ELF-1 (cell line): Measurements from ENCODE around the gene SNX19.
A peak's percentile ranks its signal among the peaks of the same experiment; 100 is the strongest.

Source experiments
- DNase-seq: peaks from one replicate; pipeline ENCODE4 v3.0.0-alpha.2; 2016; ENCODE audit warnings: low read depth, low spot score

The SNX19 gene

DNA sequence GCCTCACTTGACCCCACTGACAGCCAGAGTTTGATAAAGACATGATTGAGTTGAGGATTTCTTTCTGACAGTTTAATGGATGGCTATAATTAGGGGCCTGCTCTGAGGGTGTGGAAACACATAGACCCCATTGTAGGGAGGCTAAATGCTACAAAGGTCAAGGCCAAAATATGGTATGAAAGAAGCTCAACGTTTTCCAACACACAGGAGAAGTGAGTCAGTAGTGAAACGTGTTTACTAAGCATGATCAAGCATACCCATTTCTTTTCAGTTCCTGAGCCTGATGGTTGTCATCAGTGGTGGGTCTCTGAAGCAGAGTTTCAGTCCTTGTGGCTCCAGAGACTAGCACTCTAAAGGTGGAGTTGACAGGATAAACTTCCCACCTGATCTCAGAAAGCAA is 69.7 kb downstream of the SNX19 start:
- no peak for DNase-seq

DNA sequence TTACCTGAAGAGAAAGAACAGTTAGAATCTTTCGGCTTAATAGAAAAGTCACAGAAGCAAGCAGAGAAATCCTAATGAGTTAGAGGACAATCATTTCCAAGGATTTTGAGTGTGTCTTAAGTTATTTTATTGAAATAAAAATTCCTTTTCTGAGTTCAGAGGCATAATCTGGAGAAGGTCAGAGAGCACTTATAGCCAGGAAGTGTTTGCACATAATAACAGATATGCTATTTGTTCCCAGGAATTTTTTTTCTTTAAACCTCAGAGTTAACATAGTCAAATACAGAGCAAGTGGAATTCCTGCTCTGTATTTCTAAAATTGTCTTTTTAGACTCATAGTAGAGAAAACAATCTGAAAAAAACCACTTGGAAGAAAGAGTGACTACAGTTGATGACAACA is 74.3 kb downstream of the SNX19 start:
- no peak for DNase-seq

DNA sequence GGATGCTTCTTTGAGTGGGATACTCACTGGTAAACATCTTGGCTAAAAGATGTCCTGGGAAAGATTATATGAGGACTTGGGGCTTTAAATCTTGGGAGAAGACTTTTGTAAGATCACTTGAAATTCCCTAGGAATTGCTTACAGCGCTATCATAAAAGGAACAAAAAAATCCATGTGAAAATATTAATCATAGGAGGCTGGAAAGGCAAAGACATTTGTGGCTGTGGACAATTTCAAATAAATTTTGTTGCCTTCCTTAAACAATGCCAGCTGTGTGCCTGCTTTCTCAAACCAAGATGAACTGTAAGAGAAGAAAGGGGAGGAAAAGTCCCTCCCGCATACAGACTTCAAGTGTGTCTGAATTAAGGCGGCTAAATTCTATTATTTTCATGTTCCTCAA is 75.6 kb downstream of the SNX19 start:
- no peak for DNase-seq

DNA sequence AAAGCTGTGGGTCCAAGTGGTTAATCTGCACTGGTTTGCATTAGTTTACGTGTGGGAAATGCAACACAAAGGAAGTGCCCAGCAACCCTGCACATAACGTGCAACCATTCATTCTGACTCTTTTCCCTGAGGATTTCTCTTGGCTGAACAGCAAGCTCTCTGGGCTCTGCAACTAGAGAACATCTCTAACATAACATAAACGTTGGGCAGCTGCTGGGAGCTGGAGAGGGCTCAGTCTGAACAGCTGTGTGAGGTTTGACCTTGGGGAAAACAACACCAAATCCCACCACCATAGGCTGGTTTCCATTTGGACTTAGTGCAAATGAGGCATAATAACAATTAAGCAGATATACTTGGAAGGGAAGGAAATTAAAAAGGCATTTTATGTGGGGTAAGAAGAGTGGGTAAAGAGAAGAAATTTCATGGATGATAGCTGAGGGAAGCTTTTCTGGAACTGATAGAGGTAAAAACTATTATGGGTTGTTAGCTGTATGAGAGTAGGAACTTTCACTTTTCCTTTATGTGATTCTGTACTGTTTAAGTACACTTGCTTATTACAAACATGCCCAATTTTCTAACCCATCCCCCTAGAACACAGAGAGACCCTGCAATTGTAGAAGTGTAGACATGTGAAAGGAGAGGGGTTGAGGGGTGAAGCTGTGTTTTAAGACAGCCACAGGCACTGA is 76.2 kb downstream of the SNX19 start:
- DNase-seq = no peak

- DNase-seq = no peak
Observed at GRCh38 chr11:130837194-130837593, 79.1 kb downstream of the SNX19 start.

DNA sequence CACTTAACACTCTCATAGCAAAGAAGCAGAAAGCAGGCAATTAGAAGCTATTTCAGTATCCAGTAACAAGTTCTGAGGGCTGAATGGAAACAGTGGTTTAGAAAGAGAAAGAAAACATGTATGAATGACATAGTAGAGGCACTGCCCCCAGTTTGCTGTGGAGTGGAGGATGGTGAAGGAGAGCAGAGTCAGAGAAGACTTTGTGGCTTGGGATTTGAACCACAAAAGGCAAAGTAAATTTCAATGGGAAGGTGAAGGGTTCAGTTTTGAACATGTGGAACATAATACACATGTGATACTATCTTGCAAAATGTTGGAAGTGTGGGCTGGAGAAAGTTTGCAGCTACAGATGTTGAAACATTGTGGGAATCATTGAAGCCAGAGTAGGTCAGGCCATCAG is 81.4 kb downstream of the SNX19 start:
- no peak for DNase-seq

GRCh38 chr11:130832566-130833425 is 83.5 kb downstream of the SNX19 start:
- no peak for DNase-seq

- no peak for DNase-seq
Observed at GRCh38 chr11:130831976-130832375, 84.3 kb downstream of the SNX19 start.

- DNase-seq = no peak
Observed at GRCh38 chr11:130831506-130831905, 84.8 kb downstream of the SNX19 start.

GRCh38 chr11:130830566-130830965 is 85.7 kb downstream of the SNX19 start:
- no peak for DNase-seq

GRCh38 chr11:130829920-130830511 is 86.3 kb downstream of the SNX19 start:
- DNase-seq = no peak

DNA sequence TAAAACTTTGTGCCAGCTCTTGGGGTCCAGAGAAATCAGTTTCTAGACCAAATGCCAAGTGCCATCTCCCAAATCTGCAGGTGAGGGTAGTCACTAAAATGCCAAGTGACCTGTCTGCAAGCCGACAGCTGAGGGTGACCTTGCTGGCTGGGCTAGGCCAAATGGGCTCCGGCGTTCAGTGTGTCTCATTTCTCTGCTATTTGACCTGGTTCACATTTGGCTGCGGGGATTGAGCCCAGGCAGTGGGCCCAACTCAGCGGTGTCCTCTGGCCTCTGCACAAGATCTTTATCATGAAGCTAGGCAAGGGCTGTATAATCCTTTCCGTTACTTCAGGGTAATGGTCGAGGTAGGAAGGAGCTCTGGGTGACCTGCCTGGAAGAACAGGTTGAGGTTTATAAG is 87.5 kb downstream of the SNX19 start:
- no peak for DNase-seq

DNA sequence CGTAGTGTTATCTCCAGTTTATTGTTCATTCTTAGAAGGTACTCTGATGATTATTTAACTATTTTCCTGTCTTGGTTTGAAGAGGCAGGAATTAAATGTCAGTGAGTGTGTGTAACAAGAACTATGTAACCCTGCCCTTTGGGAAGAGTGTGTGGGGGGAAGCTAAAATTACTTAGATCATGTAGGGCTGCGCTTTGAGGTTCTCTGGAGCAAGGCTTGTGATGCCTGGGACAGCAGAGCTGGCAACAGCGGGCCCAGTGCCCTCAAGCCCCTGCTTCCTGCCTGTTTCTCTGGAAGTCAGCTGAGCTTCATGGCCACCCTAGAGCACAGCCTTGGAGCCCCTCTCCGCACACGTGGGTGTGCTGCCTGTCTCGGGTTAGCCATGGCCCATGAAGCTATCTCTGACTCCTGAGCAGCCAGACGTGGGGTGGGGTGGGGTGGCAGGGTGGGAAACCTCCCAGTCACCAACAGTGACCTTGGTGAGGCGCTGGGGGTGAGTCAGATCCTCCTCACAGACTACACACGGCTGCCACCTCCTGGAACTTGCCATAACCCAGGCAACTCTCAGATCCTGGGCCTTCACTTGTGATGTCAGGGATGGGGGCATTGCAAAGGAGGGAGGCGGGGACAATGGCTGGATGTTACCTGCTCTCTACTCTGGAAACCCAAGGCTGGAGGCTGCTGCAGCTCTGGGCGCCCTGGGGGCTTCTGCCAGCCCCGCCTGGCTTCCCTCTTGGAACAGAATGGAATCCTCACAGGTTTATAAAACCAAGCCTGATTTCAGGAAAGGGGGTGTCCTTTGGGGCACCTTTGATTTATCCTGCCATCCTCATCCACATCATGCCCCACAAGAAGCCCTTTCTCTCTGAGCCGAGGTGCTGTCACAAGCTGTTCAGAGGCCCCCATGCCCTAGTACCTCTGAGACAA is 88.6 kb downstream of the SNX19 start:
- DNase-seq = peak; percentile 88

- no peak for DNase-seq
Observed at GRCh38 chr11:130826572-130826971, 89.7 kb downstream of the SNX19 start.

DNA sequence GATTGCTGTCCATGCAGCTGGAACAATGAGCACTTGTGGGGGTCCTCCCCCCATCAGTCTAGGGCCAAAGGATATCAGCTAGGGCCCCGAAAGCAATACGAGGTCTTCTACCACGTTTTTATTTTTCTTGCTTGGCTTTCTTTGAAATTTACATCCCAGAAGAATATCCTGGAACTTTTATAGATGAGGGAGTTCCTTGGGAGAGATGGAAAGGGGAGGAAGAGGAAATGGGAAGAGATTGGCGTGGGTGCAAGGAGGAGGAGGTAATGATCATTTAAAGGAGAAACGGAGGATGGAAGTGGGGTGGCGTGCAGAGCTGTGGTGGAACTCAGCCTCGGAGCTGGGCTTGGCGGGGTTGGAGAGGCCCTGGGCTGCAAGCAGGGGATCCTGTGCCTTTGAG is 90.3 kb downstream of the SNX19 start:
- no peak for DNase-seq

- no peak for DNase-seq
Observed at GRCh38 chr11:130825561-130825960, 90.7 kb downstream of the SNX19 start.
